GM23338 (cell line): ENCODE measurements around the gene EXTL1. TPM values are rescaled to one million over a fixed set of nuclear protein-coding genes. Genes with fewer than 3 reads are reported as not detected.

Experiments used
- ATAC-seq: fragments of 200-7000 bp; cut with Tn5 transposase; 3 replicates; pipeline ENCODE4 v1.9.1; 2020
- DNase-seq: peaks from one replicate; pipeline ENCODE4 v3.0.0-alpha.2; 2015; ENCODE audit warnings: low spot score
- H2AFZ ChIP-seq: fragments of 200-600 bp; sonication (generic); 2 replicates; pipeline ENCODE4 v1.8.0; 2016; ENCODE audit warnings: antibody characterized with exemption, mild to moderate bottlenecking, moderate library complexity
- H3F3A ChIP-seq: fragments of 200-600 bp; sonication (generic); replicated peaks from 2 replicates; pipeline ENCODE4 v1.8.0; 2017; ENCODE audit warnings: antibody characterized with exemption, mixed run types, low read depth
- H3K27ac ChIP-seq: fragments of 200-600 bp; sonication (generic); 2 replicates; pipeline ENCODE4 v1.6.1; 2016; ENCODE audit warnings: low read depth
- H3K27me3 ChIP-seq: fragments of 200-600 bp; sonication (generic); 2 replicates; pipeline ENCODE4 v1.8.0; 2016; ENCODE audit warnings: mild to moderate bottlenecking, mixed run types, moderate library complexity; ENCODE audit not compliant: insufficient read depth
- H3K36me3 ChIP-seq: fragments of 200-600 bp; sonication (generic); 2 replicates; pipeline ENCODE4 v1.8.0; 2016; ENCODE audit warnings: mild to moderate bottlenecking; ENCODE audit not compliant: insufficient read depth
- H3K4me1 ChIP-seq: fragments of 200-600 bp; sonication (generic); 2 replicates; pipeline ENCODE4 v1.8.0; 2016; ENCODE audit warnings: mild to moderate bottlenecking, moderate library complexity; ENCODE audit not compliant: insufficient read depth
- H3K4me2 ChIP-seq: fragments of 200-600 bp; sonication (generic); 2 replicates; pipeline ENCODE4 v1.7.1; 2017; ENCODE audit warnings: mixed run types
- H3K4me3 ChIP-seq: fragments of 200-600 bp; sonication (generic); 2 replicates; pipeline ENCODE4 v1.6.1; 2016; ENCODE audit warnings: mixed run types
- H3K79me2 ChIP-seq: fragments of 200-600 bp; sonication (generic); replicated peaks from 2 replicates; pipeline ENCODE4 v1.8.0; 2017; ENCODE audit warnings: mild to moderate bottlenecking; ENCODE audit not compliant: insufficient read depth
- H3K9me2 ChIP-seq: fragments of 200-600 bp; sonication (generic); 2 replicates; pipeline ENCODE4 v1.8.0; 2017; ENCODE audit not compliant: insufficient read depth
- H4K20me1 ChIP-seq: fragments of 200-600 bp; sonication (generic); replicated peaks from 2 replicates; pipeline ENCODE4 v1.8.0; 2017; ENCODE audit warnings: mild to moderate bottlenecking; ENCODE audit not compliant: insufficient read depth
- H3K27ac Mint-ChIP-seq: 2 replicates; pipeline ENCODE4 v1.8.0; 2020; ENCODE audit warnings: inconsistent platforms, mild to moderate bottlenecking, moderate library complexity, mixed read lengths
- H3K27me3 Mint-ChIP-seq: 3 replicates; pipeline ENCODE4 v1.8.0; 2022; ENCODE audit warnings: low read depth, mild to moderate bottlenecking, moderate library complexity, mixed read lengths, inconsistent platforms; ENCODE audit not compliant: insufficient read depth, poor library complexity
- H3K36me3 Mint-ChIP-seq: 3 replicates; pipeline ENCODE4 v1.8.0; 2021; ENCODE audit warnings: low read depth, mild to moderate bottlenecking, inconsistent platforms, moderate library complexity, mixed read lengths
- H3K4me1 Mint-ChIP-seq: 3 replicates; pipeline ENCODE4 v1.8.0; 2020; ENCODE audit warnings: mild to moderate bottlenecking, inconsistent platforms, mixed read lengths
- H3K4me3 Mint-ChIP-seq: 3 replicates; pipeline ENCODE4 v1.8.0; 2021; ENCODE audit warnings: moderate library complexity, mild to moderate bottlenecking, inconsistent platforms, mixed read lengths
- H3K9me3 Mint-ChIP-seq: 3 replicates; pipeline ENCODE4 v1.8.0; 2020; ENCODE audit warnings: moderate library complexity, mild to moderate bottlenecking, inconsistent platforms, mixed read lengths
- CREB1 ChIP-seq: fragments of 250-450 bp; sonication (Bioruptor Pico); IDR thresholded peaks from 2 replicates; pipeline ENCODE4 v1.5.0; 2020; ENCODE audit warnings: low read depth, mild to moderate bottlenecking, moderate library complexity
- JUNB ChIP-seq: IDR thresholded peaks from one replicate; pipeline ENCODE4 v1.6.1; 2016; ENCODE audit warnings: antibody characterized with exemption; ENCODE audit not compliant: unreplicated experiment
- NANOG ChIP-seq: IDR thresholded peaks from 2 replicates; pipeline ENCODE4 v1.6.1; 2016; ENCODE audit warnings: antibody characterized with exemption, borderline replicate concordance
- REST ChIP-seq: IDR thresholded peaks from one replicate; pipeline ENCODE4 v1.6.1; 2018; ENCODE audit warnings: antibody characterized with exemption; ENCODE audit not compliant: unreplicated experiment
- STAT1 ChIP-seq: IDR thresholded peaks from one replicate; pipeline ENCODE4 v1.6.1; 2016; ENCODE audit warnings: antibody characterized with exemption; ENCODE audit not compliant: unreplicated experiment
- ZNF331 ChIP-seq: fragments of 250-450 bp; sonication (Bioruptor Pico); IDR thresholded peaks from 2 replicates; pipeline ENCODE4 v1.5.0; 2020; ENCODE audit warnings: low read depth, mild to moderate bottlenecking, moderate library complexity
- ZNF462 ChIP-seq: fragments of 250-450 bp; sonication (Bioruptor Pico); IDR thresholded peaks from 2 replicates; pipeline ENCODE4 v1.5.0; 2020; ENCODE audit warnings: mild to moderate bottlenecking, moderate library complexity
- polyA plus RNA-seq: library from polyadenylated mRNA; unstranded; fragments of >200 nt; fragmentation: Nextera tagmentation; extraction: Ambion mirVana; gene quantifications from 2 replicates; pipeline ENCODE4 v1.2.1, GENCODE V29; 2016
- total RNA-seq: library from RNA; depleted of rRNA; stranded (reverse); fragments of >200 nt; shearing (Covaris generic); gene quantifications from 2 replicates; pipeline ENCODE4 v1.2.3, GENCODE V29; 2014

EXTL1 gene
- total and polyA plus RNA-seq, 2 experiments from 2014 or later = 0.37 to 1.2 TPM

- TF ChIP-seq ZNF462 (CRISPR knock-in tag) = no peak
- no peak for TF ChIP-seq STAT1
- no peak for TF ChIP-seq REST
- no peak for TF ChIP-seq ZNF331 (CRISPR knock-in tag)
Observed at GRCh38 chr1:25990251-25990650, 31.3 kb upstream of the EXTL1 start (continued).

- ATAC-seq = no peak
- Histone ChIP-seq H3K4me1 (no peaks in the 10 kb centered on the region), H3K27me3 (no peaks in the 10 kb centered on the region), H3K36me3 (no peaks in the 10 kb centered on the region), H3K27ac (no peak overlapping the region), H3K9me2 (no peaks in the 10 kb centered on the region), H3F3A (no peaks in the 10 kb centered on the region), H2AFZ (no peak overlapping the region), H3K4me2 (no peak overlapping the region), H3K79me2 (no peaks in the 10 kb centered on the region), H3K4me3 (no peak overlapping the region), H4K20me1 (no peaks in the 10 kb centered on the region; the same call in 1 of the 2 replicates)
- no peak for DNase-seq
- Mint-ChIP-seq H3K9me3 (no peaks in the 10 kb centered on the region; the same call in 2 of the 3 replicates), H3K4me3 (no peak overlapping the region), H3K4me1 (peaks cover 14% of the 10 kb centered on the region), H3K36me3 (peaks cover 4% of the 10 kb centered on the region), H3K27me3 (no peaks in the 10 kb centered on the region), H3K27ac (no peak overlapping the region)
- TF ChIP-seq JUNB (no peak), CREB1 (CRISPR knock-in tag) (no peak), NANOG (no peak)
Observed at GRCh38 chr1:25990702-25991395, 30.7 kb upstream of the EXTL1 start.
